OCI-LY1 (cell line): Measurements from ENCODE around the gene NUDT17.

Experiments
- EZH2 ChIP-seq: fragments of 200-600 bp; sonication (generic), shearing (Covaris generic); IDR thresholded peaks from 2 replicates; pipeline ENCODE4 v1.8.0; 2017; ENCODE audit warnings: borderline replicate concordance, mixed run types, mild to moderate bottlenecking, antibody characterized with exemption, low read length, moderate library complexity, mixed read lengths
- TF ChIP-seq, protein P1 (sequence below): fragments of 200-600 bp; sonication (generic), shearing (Covaris generic); IDR thresholded peaks from 2 replicates; pipeline ENCODE4 v1.5.1; 2017; ENCODE audit warnings: mild to moderate bottlenecking, antibody characterized with exemption, low read length, moderate library complexity, mixed read lengths

DNA sequence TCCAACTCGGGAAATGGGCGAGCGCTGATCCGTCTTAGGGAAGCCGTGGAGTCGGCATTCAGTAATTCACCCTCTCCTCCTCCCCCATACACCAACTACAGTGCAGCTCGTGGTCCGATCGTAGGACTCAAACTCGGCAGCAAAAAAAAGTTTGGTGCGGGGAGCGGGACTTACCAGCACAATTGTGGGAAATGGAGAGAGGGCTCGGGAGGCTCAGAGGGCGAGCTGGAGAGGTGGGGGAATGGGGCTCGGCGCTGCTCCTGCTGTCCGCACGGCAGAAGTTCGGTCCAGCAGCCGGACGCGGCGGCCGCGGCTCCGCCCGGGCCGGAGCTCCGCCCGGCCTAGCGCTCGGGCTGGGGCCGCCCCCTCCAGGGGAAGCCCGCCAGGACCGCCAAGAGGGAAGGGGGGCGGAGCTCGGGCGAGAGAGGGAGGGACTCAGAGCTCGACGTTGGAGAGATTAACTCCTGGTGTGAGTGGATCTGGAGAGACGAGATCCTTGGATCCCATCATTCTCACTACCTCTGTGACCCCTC, 14.1 kb downstream of the NUDT17 start:
- TF ChIP-seq, protein P1, sequence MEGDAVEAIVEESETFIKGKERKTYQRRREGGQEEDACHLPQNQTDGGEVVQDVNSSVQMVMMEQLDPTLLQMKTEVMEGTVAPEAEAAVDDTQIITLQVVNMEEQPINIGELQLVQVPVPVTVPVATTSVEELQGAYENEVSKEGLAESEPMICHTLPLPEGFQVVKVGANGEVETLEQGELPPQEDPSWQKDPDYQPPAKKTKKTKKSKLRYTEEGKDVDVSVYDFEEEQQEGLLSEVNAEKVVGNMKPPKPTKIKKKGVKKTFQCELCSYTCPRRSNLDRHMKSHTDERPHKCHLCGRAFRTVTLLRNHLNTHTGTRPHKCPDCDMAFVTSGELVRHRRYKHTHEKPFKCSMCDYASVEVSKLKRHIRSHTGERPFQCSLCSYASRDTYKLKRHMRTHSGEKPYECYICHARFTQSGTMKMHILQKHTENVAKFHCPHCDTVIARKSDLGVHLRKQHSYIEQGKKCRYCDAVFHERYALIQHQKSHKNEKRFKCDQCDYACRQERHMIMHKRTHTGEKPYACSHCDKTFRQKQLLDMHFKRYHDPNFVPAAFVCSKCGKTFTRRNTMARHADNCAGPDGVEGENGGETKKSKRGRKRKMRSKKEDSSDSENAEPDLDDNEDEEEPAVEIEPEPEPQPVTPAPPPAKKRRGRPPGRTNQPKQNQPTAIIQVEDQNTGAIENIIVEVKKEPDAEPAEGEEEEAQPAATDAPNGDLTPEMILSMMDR: no peak
- TF ChIP-seq EZH2: no peak
